T-helper 17 cell (primary cell): ENCODE data around the gene RASSF1. TPM values are rescaled to one million over a fixed set of nuclear protein-coding genes. Genes with fewer than 3 reads are reported as not detected.
A peak's percentile ranks its signal among the peaks of the same experiment; 100 is the strongest.

Experiments
- ATAC-seq: fragments of 150-1000 bp; cut with Tn5 transposase; 2 replicates; pipeline ENCODE4 v1.10.0; 2021; ENCODE audit warnings: mild to moderate bottlenecking, moderate library complexity
- DNase-seq, 3 donors: peaks; one replicate each; pipeline versions ENCODE4 v3.0.0 to v3.0.0-alpha.2; 2020 to 2021
- H3K9me3 ChIP-seq: one replicate; pipeline ENCODE4 v1.7.0; 2013; ENCODE audit warnings: low read length, mild to moderate bottlenecking; ENCODE audit not compliant: control insufficient read depth, poor library complexity, severe bottlenecking
- H3K27ac Mint-ChIP-seq: one replicate; pipeline ENCODE4 v1.8.0; 2022; ENCODE audit warnings: mild to moderate bottlenecking, moderate library complexity, mixed read lengths
- H3K27me3 Mint-ChIP-seq: one replicate; pipeline ENCODE4 v1.8.0; 2022; ENCODE audit warnings: mixed read lengths
- H3K36me3 Mint-ChIP-seq: one replicate; pipeline ENCODE4 v1.8.0; 2022; ENCODE audit warnings: low read depth, mixed read lengths
- H3K4me1 Mint-ChIP-seq: one replicate; pipeline ENCODE4 v1.8.0; 2022; ENCODE audit warnings: mild to moderate bottlenecking, mixed read lengths
- H3K4me3 Mint-ChIP-seq: one replicate; pipeline ENCODE4 v1.8.0; 2022; ENCODE audit warnings: mild to moderate bottlenecking, moderate library complexity, mixed read lengths
- total RNA-seq, 4 donors: library from RNA in 2 of 4; stranded (reverse) in 2 of 4; gene quantifications; one replicate each; pipeline ENCODE4 v1.2.3 and lab custom pipeline; 2022 to 2026

RASSF1 gene
- total RNA-seq, 2 donors from 2014 or later, result 83.5 to 105 TPM

DNA sequence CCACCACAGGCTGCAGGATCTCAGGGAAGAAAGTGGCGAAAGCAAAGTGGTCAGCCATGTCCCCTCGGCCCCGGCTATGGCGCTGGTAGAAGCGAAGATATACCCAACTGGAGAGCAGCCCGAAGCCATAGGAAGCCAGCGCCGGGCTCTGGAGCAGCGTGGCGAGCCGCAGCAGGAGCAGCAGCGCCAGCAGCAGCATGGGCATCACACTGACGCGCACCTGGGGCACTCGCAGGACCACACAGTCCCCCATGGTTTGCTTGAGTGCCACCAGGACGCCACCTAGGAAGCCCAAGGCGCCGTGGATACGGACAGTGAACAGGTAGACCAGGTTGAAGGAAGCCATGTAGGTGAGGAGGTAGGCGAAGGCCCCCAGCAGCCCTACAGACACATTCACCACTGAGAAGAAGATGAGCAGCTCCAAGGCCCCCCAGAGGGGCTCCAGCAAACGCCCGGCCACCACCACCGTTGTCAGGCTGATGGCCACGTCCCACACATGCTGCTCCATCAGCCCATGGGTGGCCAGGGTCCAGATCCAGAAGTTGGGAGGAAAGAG is 17.8 kb upstream of the RASSF1 start:
- peak overlapping the region; percentile 97 for H3K4me3 Mint-ChIP-seq
- peak overlapping the region; percentile 97 for H3K27ac Mint-ChIP-seq
- no peaks in the 10 kb centered on the region for H3K9me3 ChIP-seq
- peaks cover 33% of the 10 kb centered on the region for H3K4me1 Mint-ChIP-seq
- ATAC-seq (no peak), DNase-seq (no peak)
- H3K36me3 Mint-ChIP-seq, result no peaks in the 10 kb centered on the region
- no peaks in the 10 kb centered on the region for H3K27me3 Mint-ChIP-seq

DNA sequence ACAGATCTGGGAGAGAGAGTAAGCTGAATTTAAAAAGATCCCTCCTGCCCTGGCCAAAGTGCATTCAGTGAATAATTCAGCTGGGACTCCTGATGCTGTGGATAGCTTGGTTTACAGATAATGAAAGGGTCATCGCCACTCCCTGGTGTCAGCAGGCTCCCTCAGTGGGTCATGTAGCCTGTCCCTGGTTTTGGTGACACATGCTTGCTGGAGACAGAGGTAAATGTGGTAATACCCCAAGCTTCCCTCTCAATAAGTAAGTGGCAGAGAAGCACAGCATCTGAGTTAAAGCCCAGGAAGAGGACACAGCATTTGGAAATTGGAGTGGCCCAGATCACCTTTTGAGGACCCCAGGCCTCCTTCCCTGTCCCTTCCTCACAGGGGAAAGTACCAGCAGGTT is 16.8 kb upstream of the RASSF1 start:
- Mint-ChIP-seq H3K4me3 (peak overlapping the region; percentile 97), H3K4me1 (peaks cover 33% of the 10 kb centered on the region), H3K36me3 (no peaks in the 10 kb centered on the region), H3K27ac (peak overlapping the region; percentile 97), H3K27me3 (no peaks in the 10 kb centered on the region)
- no peak for DNase-seq
- ATAC-seq, result no peak
- no peaks in the 10 kb centered on the region for H3K9me3 ChIP-seq

DNA sequence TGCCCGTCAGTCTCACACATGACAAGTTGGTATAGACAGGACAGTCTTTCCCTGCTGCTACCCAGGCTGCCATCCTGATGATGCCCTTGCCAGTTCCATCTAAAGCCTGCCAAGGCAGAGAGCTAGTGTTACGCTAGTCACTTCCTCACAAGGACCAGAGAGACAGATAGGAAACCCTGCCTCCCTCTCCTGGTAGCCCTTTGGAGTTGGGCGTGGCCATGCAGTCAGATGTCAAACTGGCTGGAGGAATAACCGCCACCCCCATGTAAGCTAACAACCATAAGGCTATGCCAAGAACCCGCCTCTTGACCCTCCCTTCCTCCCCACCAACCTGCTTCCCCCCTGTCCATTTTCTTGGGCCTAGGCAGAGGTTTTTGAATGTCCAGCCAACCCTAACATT is 15.9 kb upstream of the RASSF1 start:
- Mint-ChIP-seq H3K4me3 (peak overlapping the region; percentile 97), H3K36me3 (no peaks in the 10 kb centered on the region), H3K4me1 (peaks cover 35% of the 10 kb centered on the region), H3K27me3 (no peaks in the 10 kb centered on the region), H3K27ac (peak overlapping the region; percentile 68)
- DNase-seq (no peak), ATAC-seq (no peak)
- no peaks in the 10 kb centered on the region for H3K9me3 ChIP-seq

DNA sequence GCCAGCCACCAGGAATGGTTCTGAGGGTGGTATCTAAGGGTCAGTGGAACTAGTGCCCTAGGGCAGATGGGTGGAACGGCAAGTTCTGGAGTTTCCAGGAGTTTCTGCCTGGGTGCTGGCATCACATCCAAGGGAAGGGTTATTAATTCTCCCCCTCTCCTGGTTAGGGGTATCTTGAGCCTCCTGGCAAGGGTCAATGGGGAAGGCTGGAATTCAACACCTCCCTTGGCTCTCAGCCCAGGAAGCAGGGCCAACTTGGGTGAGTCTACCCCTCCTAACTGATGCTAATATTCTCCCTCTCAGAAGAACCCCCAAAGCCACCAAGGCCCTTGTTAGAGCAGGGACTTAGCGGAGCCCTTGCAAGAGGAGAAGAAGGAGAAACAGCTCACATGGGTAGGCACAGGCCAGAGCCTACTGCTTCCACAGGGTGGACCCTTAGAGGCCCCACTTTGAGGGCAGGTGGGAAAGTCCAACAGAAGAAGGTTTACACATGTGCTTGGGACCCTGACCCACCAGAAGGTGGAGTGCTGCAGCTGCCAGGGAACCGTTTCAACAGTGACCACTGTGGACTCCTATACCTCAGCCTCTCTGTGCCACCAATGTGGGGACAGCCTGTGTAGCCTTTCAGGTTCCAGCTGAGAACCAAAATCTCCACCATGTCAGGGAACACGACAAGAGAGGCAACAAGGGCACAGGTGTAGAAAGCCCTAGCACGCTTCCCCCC is 15.4 kb upstream of the RASSF1 start:
- no peaks in the 10 kb centered on the region for H3K36me3 Mint-ChIP-seq
- peak overlapping the region; percentile 97 for H3K4me3 Mint-ChIP-seq
- H3K27me3 Mint-ChIP-seq, result no peaks in the 10 kb centered on the region
- no peaks in the 10 kb centered on the region for H3K9me3 ChIP-seq
- DNase-seq, result no peak
- peak overlapping the region; percentile 68 for H3K27ac Mint-ChIP-seq
- peaks cover 39% of the 10 kb centered on the region for H3K4me1 Mint-ChIP-seq
- no peak for ATAC-seq

DNA sequence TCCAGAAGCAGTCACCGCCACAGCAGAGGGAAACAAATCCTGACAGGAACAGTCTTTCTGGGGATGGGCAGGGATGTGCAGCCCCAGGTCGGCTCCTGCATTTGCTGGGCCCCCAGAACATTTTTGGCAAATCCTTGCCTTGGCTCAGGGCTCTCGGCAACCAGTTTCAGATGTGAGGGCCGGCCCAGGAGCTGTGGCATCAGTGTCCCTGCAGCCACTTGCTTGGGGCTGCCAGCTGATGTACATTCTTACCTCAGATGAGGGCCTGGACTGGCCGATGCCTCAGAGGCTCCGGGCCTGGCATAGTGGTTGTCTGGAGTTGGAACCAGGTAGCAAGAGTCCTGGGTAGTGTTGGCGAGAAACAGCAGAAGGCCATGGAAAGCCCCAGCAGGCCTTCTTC is 14.2 kb upstream of the RASSF1 start:
- H3K4me1 Mint-ChIP-seq, result peaks cover 48% of the 10 kb centered on the region

DNA sequence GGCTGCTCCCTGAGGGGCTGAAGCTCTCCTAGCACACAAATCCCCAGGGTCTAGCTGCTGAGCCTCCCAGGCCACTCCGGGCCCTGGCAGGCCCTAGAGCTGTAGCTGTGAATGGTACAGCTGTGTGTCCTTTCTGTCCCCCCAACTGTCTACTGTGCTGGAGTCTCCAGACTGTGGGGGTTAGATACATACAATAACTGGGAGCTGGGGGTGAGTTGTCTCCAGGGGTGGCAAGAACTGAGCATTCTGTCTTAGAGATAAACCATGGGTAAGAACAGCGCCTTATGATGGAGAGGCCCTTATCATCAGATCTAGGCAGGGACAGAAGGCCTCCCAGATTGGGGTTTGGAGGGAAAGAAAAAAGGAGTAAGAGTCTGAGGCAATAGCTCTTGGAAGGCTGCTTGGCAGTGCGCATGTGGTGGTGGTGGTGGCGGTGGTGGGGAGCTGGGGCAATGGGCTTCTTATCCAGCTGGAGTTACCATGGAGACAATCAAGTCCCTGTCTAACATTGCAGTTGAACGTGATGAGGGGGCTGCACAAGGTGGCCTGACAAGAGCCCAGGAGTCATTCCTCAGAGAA is 13.6 kb upstream of the RASSF1 start:
- Mint-ChIP-seq H3K36me3 (peaks cover 2% of the 10 kb centered on the region), H3K4me3 (no peak overlapping the region), H3K4me1 (peaks cover 44% of the 10 kb centered on the region), H3K27ac (no peak overlapping the region), H3K27me3 (no peaks in the 10 kb centered on the region)
- no peaks in the 10 kb centered on the region for H3K9me3 ChIP-seq
- no peak for DNase-seq
- ATAC-seq, result no peak

More for the DNA sequence above, 14.2 kb upstream of the RASSF1 start:
- H3K9me3 ChIP-seq, result no peaks in the 10 kb centered on the region
- no peak for DNase-seq
- H3K4me3 Mint-ChIP-seq, result no peak overlapping the region
- H3K27me3 Mint-ChIP-seq, result no peaks in the 10 kb centered on the region
- H3K36me3 Mint-ChIP-seq, result peaks cover 2% of the 10 kb centered on the region
- H3K27ac Mint-ChIP-seq, result no peak overlapping the region
- ATAC-seq, result no peak

DNA sequence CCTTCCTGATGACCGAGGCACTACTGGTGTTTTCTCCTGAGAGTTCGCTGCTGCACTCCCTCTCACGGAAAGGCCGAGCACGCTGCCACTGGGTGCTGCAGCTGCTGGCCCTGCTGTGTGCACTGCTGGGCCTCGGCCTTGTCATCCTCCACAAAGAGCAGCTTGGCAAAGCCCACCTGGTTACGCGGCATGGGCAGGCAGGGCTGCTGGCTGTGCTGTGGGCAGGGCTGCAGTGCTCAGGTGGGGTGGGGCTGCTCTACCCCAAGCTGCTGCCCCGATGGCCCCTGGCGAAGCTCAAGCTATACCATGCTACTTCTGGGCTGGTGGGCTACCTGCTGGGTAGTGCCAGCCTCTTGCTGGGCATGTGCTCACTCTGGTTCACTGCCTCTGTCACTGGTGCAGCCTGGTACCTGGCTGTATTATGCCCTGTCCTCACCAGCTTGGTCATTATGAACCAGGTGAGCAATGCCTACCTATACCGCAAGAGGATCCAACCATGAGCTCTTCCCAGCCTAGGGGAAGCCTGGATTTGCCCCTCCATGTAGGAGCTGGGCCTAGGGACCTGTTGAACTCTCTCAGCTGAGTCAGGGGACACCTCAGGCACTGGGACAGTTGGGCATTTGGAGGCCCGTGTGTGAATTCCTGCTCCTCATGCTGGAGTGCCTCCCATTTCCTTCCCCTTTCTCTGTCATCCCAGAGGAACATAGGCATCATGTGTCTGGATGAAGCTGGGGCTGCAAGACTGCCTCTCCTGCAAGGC is 12.8 kb upstream of the RASSF1 start:
- DNase-seq, result no peak
- Mint-ChIP-seq H3K4me3 (peak overlapping the region; percentile 21), H3K36me3 (peaks cover 2% of the 10 kb centered on the region), H3K27me3 (no peaks in the 10 kb centered on the region), H3K4me1 (peaks cover 43% of the 10 kb centered on the region), H3K27ac (no peak overlapping the region)
- no peaks in the 10 kb centered on the region for H3K9me3 ChIP-seq
- ATAC-seq, result no peak

DNA sequence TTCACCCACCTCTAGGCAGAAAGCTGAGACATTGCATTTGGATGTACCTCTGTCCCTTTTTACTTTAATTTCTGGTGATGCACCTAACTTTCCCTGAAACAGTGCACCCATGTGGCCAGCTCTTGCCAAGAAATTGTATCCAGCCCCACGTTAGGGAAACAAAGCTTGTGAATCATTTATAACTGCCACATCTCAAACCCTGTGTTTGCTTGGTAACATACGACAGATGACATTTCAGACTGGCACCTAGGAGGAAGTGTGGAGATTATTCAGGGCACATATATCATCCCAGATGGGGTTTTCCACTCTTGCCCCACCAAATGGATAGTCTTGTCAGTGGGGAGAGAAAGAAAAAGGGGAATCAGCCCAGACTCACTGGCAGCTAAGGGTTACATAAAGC is 12.1 kb upstream of the RASSF1 start:
- ATAC-seq, result no peak
- Mint-ChIP-seq H3K27me3 (no peaks in the 10 kb centered on the region), H3K4me1 (peaks cover 40% of the 10 kb centered on the region), H3K4me3 (no peak overlapping the region), H3K36me3 (peaks cover 2% of the 10 kb centered on the region), H3K27ac (no peak overlapping the region)
- no peak for DNase-seq
- no peaks in the 10 kb centered on the region for H3K9me3 ChIP-seq

DNA sequence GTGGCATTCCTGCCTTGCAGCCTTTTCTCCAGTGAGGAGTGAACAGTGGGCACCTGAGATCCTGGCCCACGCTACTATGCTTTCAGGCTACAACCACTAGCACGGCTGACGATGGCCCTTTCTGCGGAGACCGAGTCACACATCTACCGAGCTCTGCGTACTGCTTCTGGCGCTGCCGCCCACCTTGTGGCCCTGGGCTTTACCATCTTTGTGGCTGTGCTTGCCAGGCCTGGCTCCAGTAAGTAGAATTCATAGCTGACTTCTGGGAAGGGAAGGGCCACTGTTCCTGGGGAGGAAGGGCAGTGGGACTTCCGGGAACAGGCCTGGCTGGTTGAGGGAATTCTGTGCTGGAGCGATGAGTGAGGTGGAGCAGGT is 10.7 kb upstream of the RASSF1 start:
- DNase-seq (no peak), ATAC-seq (no peak)
- H3K27me3 Mint-ChIP-seq, result no peaks in the 10 kb centered on the region
- peak overlapping the region; percentile 95 for H3K4me3 Mint-ChIP-seq
- H3K36me3 Mint-ChIP-seq, result peaks cover 2% of the 10 kb centered on the region
- H3K9me3 ChIP-seq, result no peaks in the 10 kb centered on the region
- peaks cover 31% of the 10 kb centered on the region for H3K4me1 Mint-ChIP-seq
- H3K27ac Mint-ChIP-seq, result peak overlapping the region; percentile 99

DNA sequence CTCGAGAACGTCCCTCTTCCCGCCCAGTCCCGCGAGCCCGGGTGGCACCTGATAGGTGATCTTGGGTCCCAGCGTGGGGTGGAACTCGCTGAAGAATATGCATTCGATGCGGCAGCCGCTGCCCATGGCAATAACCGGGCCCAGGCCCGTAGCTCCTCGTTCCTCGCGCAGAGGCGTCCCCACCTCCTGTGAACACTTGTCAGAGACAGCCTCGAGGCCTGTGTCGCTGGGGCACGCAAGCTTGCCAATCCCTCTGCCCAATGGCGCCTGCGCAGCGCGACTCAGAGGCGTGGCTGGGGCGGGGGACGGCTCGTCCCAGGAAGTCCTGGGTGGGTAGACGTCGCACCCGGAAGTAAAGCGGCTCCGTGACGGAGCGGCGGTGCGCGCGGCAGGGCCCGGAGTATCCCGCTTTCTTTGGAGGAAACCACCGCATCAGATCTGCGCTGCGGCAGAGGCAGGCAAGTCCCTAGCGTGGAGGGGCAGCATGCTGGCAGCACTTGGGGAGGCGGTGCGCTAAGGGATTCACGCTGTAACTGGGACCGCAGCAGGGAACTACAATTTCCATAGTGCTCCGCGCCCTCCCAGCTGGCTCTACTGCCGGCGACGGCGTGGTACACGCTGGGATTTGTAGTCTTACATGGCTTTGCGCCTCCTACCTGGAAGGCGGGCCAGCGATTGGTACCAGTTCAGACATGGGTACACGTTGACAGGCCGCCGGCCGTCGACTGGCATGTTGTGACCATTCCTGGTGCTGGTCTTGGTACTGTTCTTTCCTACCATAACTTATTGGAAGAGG is 10.1 kb upstream of the RASSF1 start, which contains the start of the genes CYB561D2 and NPRL2:
Gene CYB561D2, plus strand, starts transcription at position 336 of the 796 bp plus-strand sequence. CDS start 572 bp downstream, outside the sequence.
Gene NPRL2, minus strand, starts transcription at position 249 of the 796 bp plus-strand sequence. Its CDS starts 123 bp downstream, at position 126.
- peaks cover 35% of the 10 kb centered on the region for H3K4me1 Mint-ChIP-seq
- no peaks in the 10 kb centered on the region for H3K9me3 ChIP-seq
- peak within 1 kb of the TSS; percentile 99 for H3K27ac Mint-ChIP-seq
- peak within 1 kb of the TSS; percentile 95 for H3K4me3 Mint-ChIP-seq
- H3K36me3 Mint-ChIP-seq, result peaks cover 2% of the 10 kb centered on the region
- DNase-seq (peak; percentile 96 to 99 (median 99)), ATAC-seq (peak; percentile 88)
- no peaks in the 10 kb centered on the region for H3K27me3 Mint-ChIP-seq

DNA sequence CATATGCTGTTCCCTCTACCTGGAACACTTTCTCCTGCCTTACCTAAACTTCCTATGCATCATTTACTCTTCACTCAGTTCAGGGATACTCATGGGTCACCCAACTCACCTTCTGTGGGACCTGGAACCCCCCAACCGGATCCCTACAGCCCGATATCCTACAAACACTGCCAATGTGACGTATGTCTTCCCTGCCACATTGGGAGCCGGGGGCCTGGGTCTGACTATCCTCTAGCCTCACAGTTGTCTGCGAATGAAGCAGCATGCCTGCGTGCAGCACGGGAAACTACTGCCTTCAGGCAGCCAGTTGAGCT is 9.5 kb upstream of the RASSF1 start:
- peak overlapping the region; percentile 99 for H3K27ac Mint-ChIP-seq
- H3K9me3 ChIP-seq, result no peaks in the 10 kb centered on the region
- H3K36me3 Mint-ChIP-seq, result peaks cover 2% of the 10 kb centered on the region
- H3K4me1 Mint-ChIP-seq, result peaks cover 32% of the 10 kb centered on the region
- ATAC-seq (no peak), DNase-seq (no peak)
- peak overlapping the region; percentile 95 for H3K4me3 Mint-ChIP-seq
- no peaks in the 10 kb centered on the region for H3K27me3 Mint-ChIP-seq

DNA sequence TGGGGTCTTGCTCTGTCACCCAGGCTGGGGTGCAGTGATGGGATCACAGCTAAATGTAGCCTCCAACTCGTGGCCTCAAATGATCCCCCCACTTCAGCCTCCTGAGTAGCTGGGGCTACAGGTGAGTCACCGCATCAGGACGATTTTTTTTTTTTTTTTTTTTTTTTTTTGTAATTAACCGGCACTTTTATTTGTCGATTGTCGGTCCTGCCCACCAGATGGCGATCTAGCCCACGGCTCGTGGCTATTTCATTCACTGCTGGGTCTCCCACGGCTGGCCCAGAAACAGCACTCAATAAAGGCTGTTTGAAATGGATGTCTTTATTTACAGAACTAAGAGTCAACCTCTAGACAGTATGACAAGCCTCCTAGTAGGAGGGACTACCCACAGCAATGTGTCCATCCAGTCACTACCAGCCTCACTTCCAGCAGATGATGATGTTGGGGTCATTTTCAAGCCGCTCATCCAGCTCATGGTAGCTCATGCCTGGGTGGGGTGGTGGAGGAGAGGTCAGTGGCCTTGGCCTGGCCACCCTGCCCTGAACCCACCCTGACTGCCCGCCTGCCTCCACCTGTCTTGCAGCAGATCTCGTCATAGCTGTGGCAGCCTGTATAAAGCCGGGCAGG is 6.7 kb upstream of the RASSF1 start:
- DNase-seq, result peak; percentile 64 to 68 (median 64)
- Mint-ChIP-seq H3K4me1 (peaks cover 35% of the 10 kb centered on the region), H3K27ac (no peak overlapping the region), H3K36me3 (peaks cover 2% of the 10 kb centered on the region), H3K4me3 (no peak overlapping the region), H3K27me3 (no peaks in the 10 kb centered on the region)
- ATAC-seq, result peak; percentile 16
- no peaks in the 10 kb centered on the region for H3K9me3 ChIP-seq
